NCI-H526 (cell line): ENCODE measurements around the gene RSAD2.

Source experiments
- DNase-seq, 2 experiments: peaks; one replicate each; lab custom pipeline; 2025; lab: John Stamatoyannopoulos, UW

RSAD2 gene

DNA sequence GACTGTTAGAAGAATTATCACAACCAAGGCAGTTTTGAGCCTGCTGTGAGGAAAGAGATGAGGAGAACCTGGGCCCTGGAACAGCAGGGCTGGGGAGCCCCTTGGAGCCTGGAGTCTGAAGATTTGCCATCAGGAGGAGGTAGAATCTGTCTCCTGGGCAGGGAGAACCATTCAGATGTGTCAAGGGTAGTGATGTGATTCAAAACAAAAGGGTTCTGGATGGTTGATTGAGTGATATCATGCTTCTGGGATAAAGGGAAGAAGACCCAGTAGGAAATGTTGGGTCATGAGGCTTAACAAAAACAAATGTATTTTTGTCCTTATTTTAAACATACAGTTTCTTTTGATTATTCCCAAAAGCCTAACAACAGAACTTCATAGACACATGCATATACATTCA is 68.2 kb downstream of the RSAD2 start:
- DNase-seq, result no peak

GRCh38 chr2:6946722-6947121 is 69.1 kb downstream of the RSAD2 start:
- no peak for DNase-seq
